GM10266 (cell line): ENCODE measurements around the gene FBXO22.

Source experiments
- DNase-seq: peaks from one replicate; pipeline ENCODE4 v3.0.0; 2012; ENCODE audit errors: extremely low spot score
- CTCF ChIP-seq: IDR thresholded peaks from 2 replicates; pipeline ENCODE4 v1.5.1; 2012; ENCODE audit warnings: mild to moderate bottlenecking, low read depth; ENCODE audit not compliant: control insufficient read depth, insufficient read depth; ENCODE audit errors: missing control alignments

Gene FBXO22

GRCh38 chr15:75921732-75922703 is 18.3 kb downstream of the FBXO22 start:
- DNase-seq, result no peak
- TF ChIP-seq CTCF, result peak; percentile 8

- DNase-seq, result no peak
- TF ChIP-seq CTCF, result no peak
Observed at GRCh38 chr15:75923756-75924155, 20.1 kb downstream of the FBXO22 start.

GRCh38 chr15:75924576-75924975 is 20.9 kb downstream of the FBXO22 start:
- TF ChIP-seq CTCF, result no peak
- DNase-seq, result no peak

GRCh38 chr15:75925440-75925839 is 21.8 kb downstream of the FBXO22 start:
- no peak for DNase-seq
- no peak for TF ChIP-seq CTCF

GRCh38 chr15:75926931-75927330 is 23.3 kb downstream of the FBXO22 start:
- TF ChIP-seq CTCF, result no peak
- DNase-seq, result no peak

- TF ChIP-seq CTCF, result no peak
- no peak for DNase-seq
Observed at GRCh38 chr15:75927601-75928000, 23.9 kb downstream of the FBXO22 start.
